ENCODE measurements around the gene MYL7.

The MYL7 gene

DNA sequence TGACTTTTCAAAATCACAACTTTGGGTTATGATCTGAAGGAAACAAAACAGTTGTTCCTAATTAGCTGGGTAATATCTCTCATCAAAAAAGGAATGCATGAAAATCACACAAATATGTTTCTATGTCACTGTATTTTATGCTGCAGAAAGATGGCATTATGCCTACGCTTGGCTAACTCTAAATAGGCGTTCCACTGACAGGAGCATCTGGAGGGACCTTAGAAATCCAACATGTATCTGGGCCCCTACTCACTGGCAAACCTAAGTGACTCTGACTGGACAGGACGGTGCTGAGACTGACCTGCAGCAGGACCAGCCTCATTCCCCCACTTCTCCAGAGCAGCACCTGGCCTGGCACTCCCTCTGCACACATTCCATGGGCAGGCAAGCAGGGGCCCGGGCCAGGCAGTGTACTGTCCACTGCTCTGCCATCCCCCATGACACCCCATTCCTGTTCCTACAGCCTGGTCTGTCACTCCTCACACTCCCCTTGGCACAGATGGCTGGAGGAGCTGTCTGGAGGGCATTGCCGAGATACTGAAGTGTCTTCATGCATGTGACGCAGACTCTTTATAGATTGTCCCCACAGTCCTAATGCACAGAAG is 2.6 kb upstream of the MYL7 start:
- no peak for DNase-seq (ENCODE audit: extremely low read depth, low read depth)
- TF ChIP-seq, protein P1, sequence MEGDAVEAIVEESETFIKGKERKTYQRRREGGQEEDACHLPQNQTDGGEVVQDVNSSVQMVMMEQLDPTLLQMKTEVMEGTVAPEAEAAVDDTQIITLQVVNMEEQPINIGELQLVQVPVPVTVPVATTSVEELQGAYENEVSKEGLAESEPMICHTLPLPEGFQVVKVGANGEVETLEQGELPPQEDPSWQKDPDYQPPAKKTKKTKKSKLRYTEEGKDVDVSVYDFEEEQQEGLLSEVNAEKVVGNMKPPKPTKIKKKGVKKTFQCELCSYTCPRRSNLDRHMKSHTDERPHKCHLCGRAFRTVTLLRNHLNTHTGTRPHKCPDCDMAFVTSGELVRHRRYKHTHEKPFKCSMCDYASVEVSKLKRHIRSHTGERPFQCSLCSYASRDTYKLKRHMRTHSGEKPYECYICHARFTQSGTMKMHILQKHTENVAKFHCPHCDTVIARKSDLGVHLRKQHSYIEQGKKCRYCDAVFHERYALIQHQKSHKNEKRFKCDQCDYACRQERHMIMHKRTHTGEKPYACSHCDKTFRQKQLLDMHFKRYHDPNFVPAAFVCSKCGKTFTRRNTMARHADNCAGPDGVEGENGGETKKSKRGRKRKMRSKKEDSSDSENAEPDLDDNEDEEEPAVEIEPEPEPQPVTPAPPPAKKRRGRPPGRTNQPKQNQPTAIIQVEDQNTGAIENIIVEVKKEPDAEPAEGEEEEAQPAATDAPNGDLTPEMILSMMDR (IDR thresholded peaks at IDR 0.05; ENCODE audit: low read depth, low read length): no peak

DNA sequence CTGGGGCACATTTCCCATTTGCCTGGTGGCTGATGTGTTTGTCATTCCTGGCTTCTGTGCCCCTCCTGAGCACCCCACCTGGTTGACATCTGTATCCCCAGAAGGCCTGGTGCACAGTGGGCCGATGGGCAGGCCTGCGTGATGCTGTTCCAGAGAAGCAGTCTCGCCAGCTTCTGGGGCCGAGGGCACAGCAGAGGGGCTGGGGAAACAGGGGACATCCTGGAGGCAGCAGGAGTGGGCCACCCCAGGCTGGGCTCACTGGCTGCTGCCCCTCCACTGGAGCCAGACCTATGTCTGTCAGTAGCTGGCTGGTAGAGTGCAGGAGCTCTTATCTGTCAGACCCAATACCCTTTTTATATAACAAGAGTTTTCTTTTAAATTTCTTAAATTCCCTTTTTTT is 896 bp upstream of the MYL7 start:
- TF ChIP-seq, protein P1 (IDR thresholded peaks at IDR 0.05; ENCODE audit: low read depth, low read length): no peak
- DNase-seq (ENCODE audit: extremely low read depth, low read depth): no peak

DNA sequence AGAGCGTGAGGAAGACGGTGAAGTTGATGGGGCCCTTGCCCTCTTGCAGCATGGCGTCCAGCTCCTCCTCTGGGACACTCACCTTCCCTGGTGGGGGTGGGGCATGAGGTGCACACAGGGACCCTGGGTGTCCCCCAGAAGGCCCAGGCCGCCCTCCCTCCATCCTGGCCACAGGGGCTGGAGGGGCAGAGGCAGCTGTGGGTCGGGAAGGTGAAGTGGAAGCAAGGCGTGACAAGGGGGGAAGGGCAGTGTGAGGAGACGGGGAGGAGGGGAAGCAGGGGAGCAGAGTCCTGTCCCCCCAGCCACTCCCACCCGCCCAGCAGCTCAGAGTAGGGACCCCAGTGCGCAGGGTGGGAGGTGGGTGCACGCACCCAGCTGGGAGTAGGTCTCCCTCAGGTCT is 791 bp downstream of the MYL7 start:
- no peak for DNase-seq (ENCODE audit: extremely low read depth, low read depth)
- TF ChIP-seq, protein P1 (IDR thresholded peaks at IDR 0.05; ENCODE audit: low read depth, low read length): no peak

DNA sequence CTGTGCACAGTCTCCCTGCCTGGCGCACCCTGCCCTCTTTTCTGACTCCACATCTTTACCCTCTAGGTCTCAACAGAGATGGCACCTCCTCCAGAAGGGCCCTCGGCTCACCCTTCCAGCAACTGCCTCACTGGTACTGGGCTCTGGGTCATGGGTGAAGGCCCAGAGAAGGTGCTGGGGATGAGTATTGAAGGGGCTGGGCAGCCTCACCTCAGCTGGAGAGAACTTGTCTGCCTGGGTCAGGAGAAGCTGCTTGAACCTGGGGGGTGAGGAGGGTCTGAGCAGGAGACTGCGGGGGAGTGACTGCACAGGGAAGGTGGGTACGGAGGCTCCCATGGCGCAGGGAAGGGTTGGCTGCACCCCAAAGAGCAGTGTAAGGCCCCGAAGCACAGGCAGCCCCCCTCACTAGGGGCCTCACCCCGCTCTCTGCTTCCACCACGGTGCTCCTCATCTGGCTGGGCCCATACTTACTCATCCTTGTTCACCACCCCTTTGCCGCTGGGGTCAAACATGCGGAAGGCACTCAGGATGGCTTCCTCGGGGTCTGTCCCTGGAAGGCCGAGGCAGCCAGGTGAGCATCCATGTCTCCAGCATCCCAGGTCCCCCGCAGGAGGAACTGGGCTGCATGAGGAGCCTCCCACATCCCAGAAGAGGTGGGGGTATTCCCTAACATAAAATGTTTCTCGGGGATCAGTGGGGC is 1.7 kb downstream of the MYL7 start:
- no peak for DNase-seq (ENCODE audit: extremely low read depth, low read depth)
- TF ChIP-seq, protein P1 (IDR thresholded peaks at IDR 0.05; ENCODE audit: low read depth, low read length): no peak

DNA sequence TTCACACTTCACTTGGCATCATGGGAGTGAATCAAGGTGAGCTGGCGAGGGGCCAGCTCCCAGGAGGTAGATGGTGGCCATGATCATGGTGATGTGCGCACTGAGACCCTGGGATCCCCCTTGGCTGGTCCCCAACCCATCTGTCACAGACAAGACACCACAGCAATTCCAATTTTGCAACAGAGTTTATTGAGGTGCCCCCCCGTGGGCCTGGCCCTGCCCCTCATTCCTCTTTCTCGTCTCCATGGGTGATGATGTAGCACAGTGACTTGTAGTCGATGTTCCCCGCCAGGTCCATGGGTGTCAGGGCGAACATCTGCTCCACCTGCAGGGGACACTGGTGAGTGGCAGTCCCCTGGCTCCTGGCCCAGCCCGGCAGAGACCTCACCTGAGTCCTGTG is 2.4 kb downstream of the MYL7 start:
- TF ChIP-seq, protein P1 (IDR thresholded peaks at IDR 0.05; ENCODE audit: low read depth, low read length): no peak
- DNase-seq (ENCODE audit: extremely low read depth, low read depth): no peak

DNA sequence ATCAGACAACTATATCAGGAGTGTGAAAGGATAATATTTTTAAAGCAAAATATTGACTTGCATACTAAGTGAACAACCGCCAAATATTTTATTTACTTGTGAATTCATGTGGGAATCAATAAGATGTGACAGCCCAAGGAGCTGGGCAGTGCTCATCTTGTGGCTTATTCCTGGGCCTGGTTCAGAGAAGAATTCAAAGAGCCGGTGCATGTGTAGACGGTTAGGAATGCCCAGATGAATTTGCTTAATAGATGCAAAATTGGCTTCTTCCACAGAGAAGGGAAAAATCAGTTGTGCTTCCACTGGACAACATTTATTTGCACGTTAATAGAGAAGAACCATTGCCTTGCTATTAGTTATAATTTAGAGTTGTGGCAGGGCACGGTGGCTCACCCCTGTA is 4.4 kb downstream of the MYL7 start:
- TF ChIP-seq, protein P1 (IDR thresholded peaks at IDR 0.05; ENCODE audit: low read depth, low read length): no peak
- DNase-seq (ENCODE audit: extremely low read depth, low read depth): no peak

DNA sequence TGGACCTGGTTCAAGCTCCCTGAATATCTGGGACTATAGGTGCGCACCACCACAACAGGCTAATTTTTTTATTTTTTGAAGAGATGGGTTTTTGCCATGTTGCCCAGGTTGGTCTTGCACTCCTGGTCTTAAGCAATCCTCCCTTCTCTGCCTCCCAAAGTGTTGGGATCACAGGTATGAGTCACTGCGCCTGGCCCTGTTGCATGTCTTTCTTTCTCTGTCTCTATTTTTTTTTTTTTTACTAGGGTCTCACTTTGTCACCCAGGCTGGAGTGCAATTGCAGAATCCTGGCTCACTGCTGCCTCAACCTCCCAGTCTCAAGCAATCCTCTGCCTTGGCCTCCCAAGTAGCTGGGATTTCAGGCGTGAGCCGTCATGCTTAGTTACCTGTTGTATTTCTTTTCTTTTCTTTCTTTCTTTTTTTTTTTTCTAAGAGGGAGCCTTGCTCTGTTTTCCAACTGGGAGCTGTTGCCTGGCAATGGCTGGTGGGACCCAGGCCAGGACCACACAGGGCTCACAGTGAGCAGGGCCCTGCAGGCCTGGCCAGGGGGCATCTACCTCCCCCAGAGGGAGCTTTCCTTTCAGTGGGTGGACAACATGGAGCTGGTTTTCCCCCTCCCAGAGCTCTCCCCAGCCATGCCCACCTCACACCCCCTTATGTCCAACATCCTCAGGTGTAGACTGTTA is 6.0 kb downstream of the MYL7 start:
- TF ChIP-seq, protein P1 (IDR thresholded peaks at IDR 0.05; ENCODE audit: low read depth, low read length): no peak
- DNase-seq (ENCODE audit: extremely low read depth, low read depth): no peak

Data from AG09319 (cell line).